Measurements from ENCODE around the gene SLC6A4.

The SLC6A4 gene

GRCh38 chr17:30235386-30236296 is at the start of gene SLC6A4:
Gene SLC6A4 (minus strand): TSS chr17:30235697. CDS start chr17:30221958, 13,739 bp downstream.
- no peak for DNase-seq (ENCODE audit: low read depth in 3 of 3)

DNA sequence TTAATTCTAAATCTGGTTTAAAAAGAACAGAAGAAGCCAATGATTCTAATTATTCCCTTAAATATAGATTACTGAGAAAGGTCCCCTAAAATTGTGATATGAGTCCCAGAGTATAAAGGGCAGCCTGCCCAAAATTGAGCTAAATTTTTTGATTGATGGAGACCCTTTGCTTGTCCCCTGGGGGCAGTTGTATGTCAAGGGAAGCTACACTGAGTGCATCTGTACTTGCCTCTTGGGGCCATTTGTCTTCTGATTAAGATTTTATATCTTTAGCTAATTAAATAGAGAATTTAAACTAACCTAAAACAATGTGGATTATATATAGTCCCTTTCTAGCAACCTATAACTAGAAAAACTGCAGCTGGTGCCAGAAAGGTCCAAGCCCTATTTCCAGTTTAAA is 43.7 kb upstream of the SLC6A4 start:
- no peak for DNase-seq (ENCODE audit: low read depth in 3 of 3)

- no peak for DNase-seq (ENCODE audit: low read depth in 3 of 3)
These were observed 42.5 kb upstream of the SLC6A4 start for GRCh38 chr17:30278032-30278431.

DNA sequence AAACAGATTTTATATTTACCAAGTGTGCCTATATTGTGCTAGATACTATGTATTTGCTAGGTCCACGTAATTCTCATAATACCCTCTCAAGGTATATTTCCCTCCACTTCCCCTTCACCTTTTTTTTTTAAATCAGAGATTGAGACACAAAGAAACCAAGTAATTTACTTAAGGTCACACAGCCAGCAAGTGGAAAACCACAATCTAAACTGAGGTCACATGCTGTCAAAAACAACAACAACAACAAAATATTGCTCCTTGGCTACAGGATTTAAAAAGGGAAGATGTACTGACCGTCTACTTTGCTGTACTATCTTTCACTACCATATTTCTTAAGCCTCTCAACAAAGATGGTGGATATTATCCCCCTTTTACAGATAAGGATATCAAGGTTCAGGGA is 40.4 kb upstream of the SLC6A4 start:
- DNase-seq (ENCODE audit: low read depth in 3 of 3) = no peak

GRCh38 chr17:30274887-30275286 is 39.4 kb upstream of the SLC6A4 start:
- no peak for DNase-seq (ENCODE audit: low read depth in 3 of 3)

GRCh38 chr17:30273373-30273772 is 37.9 kb upstream of the SLC6A4 start:
- DNase-seq (ENCODE audit: low read depth in 3 of 3) = no peak

DNA sequence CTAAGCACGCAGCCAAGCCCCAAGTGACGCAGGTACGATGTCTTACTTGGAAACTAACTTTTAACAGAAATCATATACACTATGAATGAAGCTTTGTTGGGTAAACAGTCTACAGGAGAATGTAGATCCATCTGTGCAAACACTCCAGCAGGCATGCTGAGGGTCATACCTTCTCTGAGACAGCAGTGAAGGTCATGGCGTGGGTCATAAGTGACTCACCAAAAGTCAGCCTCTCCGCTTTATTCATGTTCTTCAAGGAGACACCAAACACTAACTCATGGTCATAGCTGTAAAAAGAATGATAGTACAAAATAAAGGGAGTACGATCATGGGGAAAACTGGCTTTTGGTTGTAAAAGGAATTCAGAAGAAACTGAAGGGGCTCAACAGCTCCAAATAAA is 35.6 kb upstream of the SLC6A4 start:
- no peak for DNase-seq (ENCODE audit: low read depth in 3 of 3)

DNA sequence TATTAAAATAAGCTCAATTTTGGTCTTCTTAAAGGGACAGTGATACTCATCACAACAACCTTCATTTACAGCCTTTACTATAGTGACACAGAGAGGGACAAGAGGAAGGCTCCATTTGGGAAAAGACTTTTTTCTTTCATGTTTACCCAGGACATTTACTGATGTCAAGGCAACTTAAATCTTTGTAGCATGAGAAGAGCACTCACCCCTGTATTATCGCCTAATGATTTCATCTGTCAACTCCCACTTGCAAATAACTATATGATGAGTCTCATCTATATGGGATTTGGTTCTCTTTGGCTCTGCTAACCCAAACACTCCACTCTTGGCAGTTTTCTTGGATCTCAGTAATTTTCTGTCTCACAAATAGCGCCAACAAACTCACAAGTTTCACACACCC is 32.1 kb upstream of the SLC6A4 start:
- no peak for DNase-seq (ENCODE audit: low read depth in 3 of 3)

- DNase-seq (ENCODE audit: low read depth in 3 of 3) = no peak
These were observed 28.2 kb upstream of the SLC6A4 start for GRCh38 chr17:30263552-30264333.

DNA sequence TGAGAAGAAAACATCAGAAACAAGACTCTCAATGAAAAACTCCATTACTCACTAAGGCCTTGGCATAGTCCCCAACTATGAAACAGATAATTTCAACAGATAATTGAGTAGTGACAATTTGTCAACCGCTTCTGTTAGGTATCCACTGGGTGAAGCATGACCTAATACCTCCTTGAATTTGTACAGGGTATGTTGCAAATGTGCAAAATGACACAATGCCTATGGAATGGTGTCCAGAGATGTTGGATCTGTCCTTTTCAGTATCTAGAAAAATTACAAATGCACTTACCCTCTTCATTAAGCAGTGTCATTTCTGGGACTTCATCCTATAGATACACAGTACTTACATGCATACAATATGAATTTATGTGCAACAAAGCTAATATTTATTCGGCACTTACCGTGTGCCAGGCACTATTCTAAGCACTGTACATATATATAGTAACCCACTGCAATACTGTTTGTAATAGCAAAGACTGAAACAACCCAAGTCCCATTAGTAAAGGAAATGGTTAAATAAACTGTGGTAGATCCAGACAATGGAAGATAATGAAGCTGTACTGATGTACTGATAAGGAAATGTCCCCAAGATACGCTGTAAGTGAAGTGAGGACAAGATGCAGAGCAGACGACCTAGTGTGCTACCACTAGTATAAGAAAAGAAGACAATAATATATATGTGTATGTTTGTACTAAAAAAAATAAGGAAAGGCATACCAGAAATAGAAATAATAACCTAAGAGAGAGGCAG is 21.4 kb upstream of the SLC6A4 start:
- no peak for DNase-seq (ENCODE audit: low read depth in 3 of 3)

DNA sequence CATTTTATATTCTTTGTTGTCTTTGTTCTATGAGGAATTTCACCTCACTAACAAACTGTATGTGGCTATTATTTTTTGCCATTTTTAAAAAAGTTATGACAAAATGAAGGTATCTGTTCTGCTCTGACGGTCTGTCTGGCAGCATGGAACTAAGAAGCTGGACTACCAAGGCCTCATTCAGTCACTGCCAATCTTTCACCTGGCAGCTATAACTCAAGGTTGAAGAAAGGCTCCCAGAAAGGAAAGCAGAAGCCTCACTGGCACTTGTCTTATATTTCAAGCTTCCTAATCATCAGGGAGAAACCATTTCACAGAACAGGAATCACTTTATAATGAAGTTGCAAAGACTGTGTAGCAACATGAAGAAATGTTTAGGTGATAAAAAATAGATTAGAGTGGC is 18.7 kb upstream of the SLC6A4 start:
- no peak for DNase-seq (ENCODE audit: low read depth in 3 of 3)

GRCh38 chr17:30253312-30253711 is 17.8 kb upstream of the SLC6A4 start:
- no peak for DNase-seq (ENCODE audit: low read depth in 3 of 3)

DNA sequence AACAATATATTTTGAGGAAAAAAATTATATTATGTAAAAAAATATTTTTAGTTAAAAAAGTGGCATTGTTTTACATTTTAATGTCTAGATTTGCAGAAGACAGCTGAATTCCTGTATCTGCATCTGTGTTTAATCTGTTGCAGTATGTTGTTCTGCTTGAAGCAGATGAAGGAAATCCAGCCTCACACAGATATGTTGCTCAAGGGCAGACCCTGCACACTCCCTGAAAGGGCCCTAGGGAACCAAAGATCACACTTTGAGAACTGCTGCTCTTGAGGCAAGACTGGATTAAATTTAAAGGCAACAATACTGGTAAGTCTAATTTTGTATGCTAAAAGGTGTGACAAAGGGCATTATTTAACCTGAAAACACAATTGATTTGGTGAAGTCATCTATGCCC is 16.4 kb upstream of the SLC6A4 start:
- DNase-seq (ENCODE audit: low read depth in 3 of 3) = no peak

GRCh38 chr17:30249460-30249859 is 14.0 kb upstream of the SLC6A4 start:
- DNase-seq (ENCODE audit: low read depth in 3 of 3) = no peak

- DNase-seq (ENCODE audit: low read depth in 3 of 3) = no peak
These were observed 13.3 kb upstream of the SLC6A4 start for GRCh38 chr17:30248786-30249185.

DNA sequence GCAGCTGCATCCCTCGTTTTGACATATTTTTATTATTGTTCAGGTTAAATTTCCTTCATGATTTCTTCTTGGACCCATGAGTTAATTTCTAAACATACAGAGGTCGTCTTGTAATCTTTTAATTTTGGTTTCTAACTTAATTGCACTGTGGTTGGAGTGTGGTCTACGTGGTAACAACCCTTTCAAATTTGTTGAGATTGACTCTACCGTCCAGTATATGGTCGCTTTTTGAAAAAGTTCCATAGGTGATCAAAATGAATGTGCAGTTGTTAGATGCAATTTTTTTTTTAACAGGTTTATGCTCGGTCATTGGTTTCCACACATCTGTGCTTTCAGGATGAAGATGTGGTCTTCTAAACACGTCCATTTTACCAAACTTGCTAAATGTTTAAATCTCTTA is 11.0 kb upstream of the SLC6A4 start:
- no peak for DNase-seq (ENCODE audit: low read depth in 3 of 3)

DNA sequence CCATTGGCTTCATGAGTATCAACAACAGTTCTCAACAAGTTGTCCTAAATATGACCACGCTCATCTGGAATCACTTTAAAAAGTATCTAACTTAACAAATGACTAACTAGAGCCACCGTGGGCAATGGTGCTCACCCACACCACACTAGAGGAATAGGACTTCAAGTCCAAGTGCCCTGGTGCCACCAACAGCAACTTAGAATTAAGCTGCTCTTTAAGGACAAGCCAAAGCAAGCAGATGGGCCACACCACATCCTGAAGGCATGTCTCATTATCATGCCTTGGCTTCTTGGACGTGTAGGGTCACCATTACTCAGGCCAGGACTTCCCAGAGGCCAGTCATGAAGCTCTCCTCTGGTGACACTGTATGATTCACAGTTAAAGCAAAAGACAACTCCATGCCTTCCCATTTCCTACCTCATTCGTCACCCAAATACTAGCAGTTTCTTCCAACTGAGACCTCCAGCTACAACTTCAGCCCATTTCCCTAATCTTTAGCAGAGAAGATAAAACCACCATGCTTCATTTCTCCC is 9.4 kb upstream of the SLC6A4 start:
- DNase-seq (ENCODE audit: low read depth in 3 of 3) = no peak

GRCh38 chr17:30243568-30243967 is 8.1 kb upstream of the SLC6A4 start:
- DNase-seq (ENCODE audit: low read depth in 3 of 3) = no peak

- no peak for DNase-seq (ENCODE audit: low read depth in 3 of 3)
These were observed 7.5 kb upstream of the SLC6A4 start for GRCh38 chr17:30243002-30243401.

GRCh38 chr17:30241051-30241450 is 5.6 kb upstream of the SLC6A4 start:
- DNase-seq (ENCODE audit: low read depth in 3 of 3) = no peak

- no peak for DNase-seq (ENCODE audit: low read depth in 3 of 3)
These were observed 4.7 kb upstream of the SLC6A4 start for GRCh38 chr17:30240177-30240576.

DNA sequence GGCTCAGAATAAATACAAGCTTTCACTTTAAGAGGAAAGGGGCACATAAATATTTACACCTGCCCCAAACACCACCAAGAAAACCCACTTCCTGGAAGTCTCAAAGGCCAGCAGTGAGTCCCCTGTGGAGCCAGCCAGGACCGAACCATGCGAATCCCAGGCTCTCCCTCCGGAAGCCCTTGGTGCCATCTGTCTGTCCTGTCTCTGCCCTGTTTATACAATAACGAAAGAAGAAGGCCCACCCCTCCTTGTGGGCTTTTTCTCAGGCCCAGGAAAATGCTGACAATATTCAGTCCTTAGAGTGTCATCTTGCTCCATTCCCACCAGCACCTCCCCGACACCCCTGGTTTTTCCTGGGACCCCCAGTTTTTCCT is 3.6 kb upstream of the SLC6A4 start:
- DNase-seq (ENCODE audit: low read depth in 3 of 3) = no peak
